CD4-positive, alpha-beta T cell (primary cell): ENCODE data around the gene S100B. TPM values are rescaled to one million over a fixed set of nuclear protein-coding genes. Genes with fewer than 3 reads are reported as not detected.

Experiments
- ATAC-seq: fragments of 200-7000 bp; cut with Tn5 transposase; one replicate; pipeline ENCODE4 v1.10.0; 2022; ENCODE audit warnings: mild to moderate bottlenecking; ENCODE audit not compliant: poor library complexity
- CTCF ChIA-PET: fragments of 350-600 bp; sonication (Branson Sonifier 250); formaldehyde crosslinking; loops from one replicate; lab custom pipeline; 2021; ENCODE audit warnings: antibody characterized with exemption, inconsistent platforms; lab: Charles Lee
- POLR2A ChIA-PET: fragments of 350-600 bp; sonication (Branson Sonifier 250); formaldehyde crosslinking; loops from one replicate; lab custom pipeline; 2021; ENCODE audit warnings: antibody characterized with exemption, inconsistent platforms; lab: Charles Lee
- DNase-seq, 14 experiments: peaks; one replicate each; pipeline ENCODE4 v3.0.0-alpha.2; 2013 to 2020; ENCODE audit warnings: mixed read lengths in 2 of 14
- H3K27ac ChIP-seq, 2 donors: one replicate each; pipeline versions ENCODE4 v1.5.1 to v1.7.0; 2013; ENCODE audit warnings: low read length in 2 of 2, low read depth in 1 of 2, mild to moderate bottlenecking in 1 of 2
- H3K27me3 ChIP-seq, 2 experiments: 1 replicate in 1 of 2; 2 replicates in 1 of 2; pipeline versions ENCODE4 v1.6.1 to v1.7.0; 2013; ENCODE audit warnings: low read length in 2 of 2, control low read depth in 1 of 2, mild to moderate bottlenecking in 1 of 2, moderate library complexity in 1 of 2; ENCODE audit not compliant: insufficient read depth in 2 of 2, control insufficient read depth in 1 of 2
- H3K36me3 ChIP-seq: one replicate; pipeline ENCODE4 v1.6.1; 2013; ENCODE audit warnings: low read length, control low read depth; ENCODE audit not compliant: insufficient read depth
- H3K4me1 ChIP-seq: one replicate; pipeline ENCODE4 v1.6.1; 2013; ENCODE audit warnings: low read length, control low read depth; ENCODE audit not compliant: insufficient read depth
- H3K4me3 ChIP-seq: one replicate; pipeline ENCODE4 v1.5.1; 2013; ENCODE audit warnings: mild to moderate bottlenecking, low read length, moderate library complexity
- H3K9me3 ChIP-seq, 2 experiments: 1 replicate in 1 of 2; 2 replicates in 1 of 2; pipeline versions ENCODE4 v1.6.1 to v1.7.0; 2013; ENCODE audit warnings: low read length in 2 of 2, mild to moderate bottlenecking in 2 of 2, control low read depth in 1 of 2, moderate library complexity in 1 of 2; ENCODE audit not compliant: control insufficient read depth in 1 of 2, insufficient read depth in 1 of 2
- H3K27ac Mint-ChIP-seq: one replicate; pipeline ENCODE4 v1.8.0; 2020; ENCODE audit warnings: mixed read lengths
- H3K27me3 Mint-ChIP-seq: one replicate; pipeline ENCODE4 v1.8.0; 2021; ENCODE audit warnings: mixed read lengths
- H3K36me3 Mint-ChIP-seq: one replicate; pipeline ENCODE4 v1.8.0; 2021; ENCODE audit warnings: low read depth, mixed read lengths
- H3K4me1 Mint-ChIP-seq: one replicate; pipeline ENCODE4 v1.8.0; 2021; ENCODE audit warnings: low read depth, mixed read lengths
- H3K4me3 Mint-ChIP-seq: one replicate; pipeline ENCODE4 v1.8.0; 2020; ENCODE audit warnings: mild to moderate bottlenecking, mixed read lengths
- H3K9me3 Mint-ChIP-seq: one replicate; pipeline ENCODE4 v1.8.0; 2020; ENCODE audit warnings: mixed read lengths
- intact Hi-C, 2 experiments: fragments of 100-400 bp; cut with DNase I in 1 of 2; cut with micrococcal nuclease in 1 of 2; formaldehyde crosslinking; loops; one replicate each; pipeline versions ENCODE4 v1.15.1 to v1.9.0; 2023 to 2025; cut with DNase I, micrococcal nuclease
- total RNA-seq, 174 experiments: library from RNA in 2 of 174; stranded (reverse) in 2 of 174; gene quantifications; one replicate each; pipeline ENCODE4 v1.2.3 and lab custom pipeline; 2021 to 2026
- TF ChIP-seq, protein P1 (sequence below): fragments of 200-600 bp; IDR thresholded peaks from one replicate; pipeline ENCODE4 v1.8.0; 2022; ENCODE audit warnings: antibody characterized with exemption, mild to moderate bottlenecking

Gene S100B
- total RNA-seq, 2 experiments from 2014 or later: 0.47 to 0.52 TPM

DNA sequence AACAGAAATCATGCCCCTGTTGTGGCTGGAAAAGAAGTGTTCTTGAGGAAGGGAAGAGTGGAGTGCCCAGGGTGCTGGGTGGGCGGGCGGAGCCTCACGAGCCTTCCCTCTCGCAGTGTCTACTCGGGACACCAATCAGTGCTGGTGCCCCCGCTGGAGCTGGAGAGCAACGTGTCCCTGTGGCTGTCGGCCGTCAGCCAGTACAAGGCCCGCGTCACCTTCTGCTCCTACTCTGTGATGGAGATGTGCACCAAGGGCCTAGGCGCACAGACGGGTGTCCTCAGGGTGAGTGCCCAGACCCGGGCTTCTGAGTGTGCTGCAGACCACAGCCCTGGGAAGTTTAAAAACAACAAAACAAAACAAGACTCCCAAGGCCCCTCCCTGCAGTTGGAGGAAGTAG lies 47.4 kb downstream of the S100B start:
- Mint-ChIP-seq H3K4me1 (peaks cover 79% of the 10 kb centered on the region), H3K4me3 (no peak overlapping the region), H3K36me3 (peaks cover 86% of the 10 kb centered on the region), H3K27me3 (no peaks in the 10 kb centered on the region), H3K9me3 (no peaks in the 10 kb centered on the region), H3K27ac (peak overlapping the region; percentile 95)
- ChIA-PET POLR2A (interaction anchor here (8.0 kb wide), 1 partner anchor 78 kb away, joined by 114 read pairs; the partner anchor contains the start of gene PRMT2), CTCF (interaction anchor here (1.2 kb wide), 1 partner anchor 82 kb away, joined by 4 read pairs; no protein-coding TSS in a partner anchor)
- no peak for ATAC-seq
- TF ChIP-seq, protein P1, sequence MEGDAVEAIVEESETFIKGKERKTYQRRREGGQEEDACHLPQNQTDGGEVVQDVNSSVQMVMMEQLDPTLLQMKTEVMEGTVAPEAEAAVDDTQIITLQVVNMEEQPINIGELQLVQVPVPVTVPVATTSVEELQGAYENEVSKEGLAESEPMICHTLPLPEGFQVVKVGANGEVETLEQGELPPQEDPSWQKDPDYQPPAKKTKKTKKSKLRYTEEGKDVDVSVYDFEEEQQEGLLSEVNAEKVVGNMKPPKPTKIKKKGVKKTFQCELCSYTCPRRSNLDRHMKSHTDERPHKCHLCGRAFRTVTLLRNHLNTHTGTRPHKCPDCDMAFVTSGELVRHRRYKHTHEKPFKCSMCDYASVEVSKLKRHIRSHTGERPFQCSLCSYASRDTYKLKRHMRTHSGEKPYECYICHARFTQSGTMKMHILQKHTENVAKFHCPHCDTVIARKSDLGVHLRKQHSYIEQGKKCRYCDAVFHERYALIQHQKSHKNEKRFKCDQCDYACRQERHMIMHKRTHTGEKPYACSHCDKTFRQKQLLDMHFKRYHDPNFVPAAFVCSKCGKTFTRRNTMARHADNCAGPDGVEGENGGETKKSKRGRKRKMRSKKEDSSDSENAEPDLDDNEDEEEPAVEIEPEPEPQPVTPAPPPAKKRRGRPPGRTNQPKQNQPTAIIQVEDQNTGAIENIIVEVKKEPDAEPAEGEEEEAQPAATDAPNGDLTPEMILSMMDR: no peak
- no peaks in the 10 kb centered on the region for H3K27me3 ChIP-seq
- peaks cover 83% of the 10 kb centered on the region for H3K4me1 ChIP-seq
- H3K4me3 ChIP-seq: no peak overlapping the region
- no peaks in the 10 kb centered on the region for H3K9me3 ChIP-seq
- peak overlapping the region in 1 of 2 donors; percentile 84 for H3K27ac ChIP-seq
- peak in 2 of 14 experiments; percentile 3 to 14 for DNase-seq
- intact Hi-C loops: no loop called here
- H3K36me3 ChIP-seq: peaks cover 55% of the 10 kb centered on the region

DNA sequence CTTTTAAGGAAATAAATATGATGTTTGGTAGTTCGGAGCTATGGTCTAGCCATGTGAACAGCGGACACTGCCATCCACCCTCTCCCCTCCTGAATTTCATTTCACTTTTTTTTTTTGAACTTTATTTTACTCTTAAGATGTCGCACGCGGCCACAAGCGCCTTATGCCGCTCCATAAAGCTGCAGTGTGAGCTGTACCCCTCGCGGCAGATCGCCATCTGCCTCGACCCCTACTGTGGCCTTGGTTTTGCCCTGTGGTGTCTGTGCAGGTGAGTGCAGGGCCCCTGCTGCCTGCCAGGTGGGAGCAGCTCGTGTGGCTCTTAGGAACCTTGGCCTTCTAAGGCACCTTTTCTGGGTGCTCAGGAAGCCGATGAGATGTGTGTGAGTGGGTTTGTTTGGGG lies 48.1 kb downstream of the S100B start:
- Histone ChIP-seq H3K27ac (no peak overlapping the region), H3K4me3 (no peak overlapping the region), H3K4me1 (peaks cover 83% of the 10 kb centered on the region), H3K27me3 (no peaks in the 10 kb centered on the region), H3K9me3 (no peaks in the 10 kb centered on the region), H3K36me3 (peaks cover 49% of the 10 kb centered on the region)
- H3K4me1 Mint-ChIP-seq: peaks cover 79% of the 10 kb centered on the region
- POLR2A ChIA-PET: interaction anchor here (0.6 to 8.0 kb wide), 2 partner anchors 78 to 111 kb away, joined by 3 to 114 read pairs; partner anchors contain the start of gene PRMT2
- peak overlapping the region; percentile 95 for H3K27ac Mint-ChIP-seq
- H3K27me3 Mint-ChIP-seq: no peaks in the 10 kb centered on the region
- ATAC-seq (no peak), DNase-seq (peak in 1 of 14 experiments; percentile 4)
- no peak overlapping the region for H3K4me3 Mint-ChIP-seq
- intact Hi-C loops: no loop called here
- no peaks in the 10 kb centered on the region for H3K9me3 Mint-ChIP-seq
- TF ChIP-seq, protein P1: no peak
- CTCF ChIA-PET: no interaction called here
- peaks cover 83% of the 10 kb centered on the region for H3K36me3 Mint-ChIP-seq

DNA sequence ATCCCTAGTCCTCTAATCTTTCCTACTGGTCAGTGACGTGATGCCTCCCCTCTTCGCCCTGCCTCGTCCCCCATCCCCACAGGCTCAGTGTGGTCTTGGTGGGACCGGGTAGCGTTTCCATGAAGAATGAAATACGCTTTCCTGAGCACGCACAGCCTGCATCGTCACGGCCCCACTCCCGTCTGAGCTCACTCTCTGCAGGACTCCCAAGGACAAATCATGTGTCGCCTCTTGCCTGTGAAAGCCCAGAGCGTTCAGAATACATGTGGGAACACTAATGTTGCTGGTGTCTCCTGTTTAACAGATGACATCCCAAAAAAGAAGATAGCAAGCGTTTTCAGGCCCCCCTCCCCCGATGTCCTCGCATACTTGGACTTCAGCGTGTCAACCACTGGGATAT lies 49.2 kb downstream of the S100B start:
- peaks cover 83% of the 10 kb centered on the region for H3K4me1 ChIP-seq
- no peak for DNase-seq
- H3K4me1 Mint-ChIP-seq: peaks cover 79% of the 10 kb centered on the region
- ChIA-PET CTCF (no interaction called here), POLR2A (interaction anchor here (8.0 kb wide), 1 partner anchor 80 kb away, joined by 114 read pairs; the partner anchor contains the start of gene PRMT2)
- no peaks in the 10 kb centered on the region for H3K27me3 Mint-ChIP-seq
- no peak for ATAC-seq
- H3K27ac Mint-ChIP-seq: peak overlapping the region; percentile 95
- H3K36me3 ChIP-seq: peaks cover 38% of the 10 kb centered on the region
- no peak overlapping the region for H3K4me3 Mint-ChIP-seq
- intact Hi-C loops: no loop called here
- no peaks in the 10 kb centered on the region for H3K27me3 ChIP-seq
- no peak overlapping the region for H3K4me3 ChIP-seq
- H3K36me3 Mint-ChIP-seq: peaks cover 73% of the 10 kb centered on the region
- H3K27ac ChIP-seq: no peak overlapping the region
- no peaks in the 10 kb centered on the region for H3K9me3 ChIP-seq
- TF ChIP-seq, protein P1: no peak
- no peaks in the 10 kb centered on the region for H3K9me3 Mint-ChIP-seq
